Cerebellar nuclear complex (tissue), 1 donor: ENCODE measurements around the gene CDCP1.

Experiments
- DNase-seq, 2 experiments: peaks; one replicate each; lab custom pipeline; 2025; lab: John Stamatoyannopoulos, UW

CDCP1 gene

GRCh38 chr3:45110509-45110833, 35.7 kb downstream of the CDCP1 start:
- no peak for DNase-seq

- DNase-seq = no peak
Measured at GRCh38 chr3:45109771-45110508, 36.2 kb downstream of the CDCP1 start.

GRCh38 chr3:45106874-45107273, 39.3 kb downstream of the CDCP1 start:
- no peak for DNase-seq

- DNase-seq = no peak
Measured at GRCh38 chr3:45105855-45106671, 40.1 kb downstream of the CDCP1 start.

- DNase-seq = no peak
Measured at GRCh38 chr3:45104715-45105711, 41.2 kb downstream of the CDCP1 start.

GRCh38 chr3:45103753-45104714, 42.1 kb downstream of the CDCP1 start:
- no peak for DNase-seq

- no peak for DNase-seq
Measured at GRCh38 chr3:45103334-45103733, 42.8 kb downstream of the CDCP1 start.

- no peak for DNase-seq
Measured at GRCh38 chr3:45100981-45101407, 45.2 kb downstream of the CDCP1 start.

- DNase-seq = no peak
Measured at GRCh38 chr3:45098310-45098709, 47.9 kb downstream of the CDCP1 start.

GRCh38 chr3:45097296-45097883, 48.8 kb downstream of the CDCP1 start:
- DNase-seq = no peak

GRCh38 chr3:45095916-45096526, 50.2 kb downstream of the CDCP1 start:
- no peak for DNase-seq

- DNase-seq = no peak
Measured at GRCh38 chr3:45093176-45093575, 53.0 kb downstream of the CDCP1 start.

- no peak for DNase-seq
Measured at GRCh38 chr3:45092132-45093031, 53.8 kb downstream of the CDCP1 start.

- no peak for DNase-seq
Measured at GRCh38 chr3:45090855-45091254, 55.3 kb downstream of the CDCP1 start.

GRCh38 chr3:45088543-45089358, 57.4 kb downstream of the CDCP1 start:
- no peak for DNase-seq

- no peak for DNase-seq
Measured at GRCh38 chr3:45087155-45087554, 59.0 kb downstream of the CDCP1 start.

GRCh38 chr3:45084820-45085816, 61.1 kb downstream of the CDCP1 start:
- no peak for DNase-seq
